Measurements from ENCODE around the gene CKS1B. TPM values are rescaled to one million over a fixed set of nuclear protein-coding genes. Genes with fewer than 3 reads are reported as not detected.

Gene CKS1B
- polyA plus RNA-seq, 3 donors from 2014 or later, result 59.5 to 82.7 (median 67.5) TPM

- Mint-ChIP-seq H3K36me3 (peaks cover 0 to 4% (median 0%) of the 10 kb centered on the region in 3 donors), H3K9me3 (no peaks in the 10 kb centered on the region), H3K27me3 (ENCODE audit: low read depth in 3 of 3) (peaks cover 0 to 2% (median 0%) of the 10 kb centered on the region in 3 donors), H3K4me1 (peaks cover 34 to 40% of the 10 kb centered on the region in 2 donors), H3K4me3 (peak overlapping the region in 4 of 5 donors; percentile 25 to 59 (median 42)), H3K27ac (no peak overlapping the region)
- peak; percentile 84 to 86 (median 85) for DNase-seq
Observed at GRCh38 chr1:155017041-155017945, 42.8 kb downstream of the CKS1B start.

DNA sequence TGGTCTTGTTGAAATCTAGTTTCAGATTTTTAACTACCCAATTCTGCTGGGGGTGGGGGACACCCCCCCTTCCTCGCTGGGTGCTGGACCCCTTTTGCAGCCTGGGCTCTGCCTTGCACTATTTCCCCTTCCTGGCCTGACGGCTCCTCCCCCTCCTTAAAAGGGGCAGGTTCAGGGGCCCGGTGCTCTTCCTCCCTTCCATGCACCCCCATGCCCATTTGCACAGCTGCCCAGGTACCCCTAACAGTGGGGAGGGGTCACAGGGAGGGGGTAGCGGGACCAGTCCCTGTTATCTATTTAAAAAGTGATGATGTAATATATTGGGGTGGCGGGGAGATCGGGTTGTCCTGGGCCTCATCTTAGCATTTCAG lies 43.5 kb downstream of the CKS1B start:
- H3K9me3 Mint-ChIP-seq, result no peaks in the 10 kb centered on the region
- H3K36me3 Mint-ChIP-seq, result peaks cover 0 to 4% (median 0%) of the 10 kb centered on the region in 3 donors
- DNase-seq, result no peak
- peaks cover 28 to 34% of the 10 kb centered on the region in 2 donors for H3K4me1 Mint-ChIP-seq
- peak overlapping the region in 4 of 5 donors; percentile 25 to 59 (median 42) for H3K4me3 Mint-ChIP-seq
- H3K27ac Mint-ChIP-seq, result no peak overlapping the region
- H3K27me3 Mint-ChIP-seq (ENCODE audit: low read depth in 3 of 3), result peaks cover 0 to 2% (median 0%) of the 10 kb centered on the region in 3 donors

GRCh38 chr1:155018617-155019348 lies 44.3 kb downstream of the CKS1B start:
- H3K4me1 Mint-ChIP-seq, result peaks cover 19 to 25% of the 10 kb centered on the region in 2 donors
- peak overlapping the region in 1 of 5 donors; percentile 38 for H3K4me3 Mint-ChIP-seq
- DNase-seq, result no peak
- peak overlapping the region in 1 of 6 donors; percentile 44 for H3K27ac Mint-ChIP-seq
- H3K27me3 Mint-ChIP-seq (ENCODE audit: low read depth in 3 of 3), result peaks cover 0 to 4% (median 0%) of the 10 kb centered on the region in 3 donors
- no peaks in the 10 kb centered on the region for H3K9me3 Mint-ChIP-seq
- peaks cover 0 to 4% (median 0%) of the 10 kb centered on the region in 3 donors for H3K36me3 Mint-ChIP-seq

DNA sequence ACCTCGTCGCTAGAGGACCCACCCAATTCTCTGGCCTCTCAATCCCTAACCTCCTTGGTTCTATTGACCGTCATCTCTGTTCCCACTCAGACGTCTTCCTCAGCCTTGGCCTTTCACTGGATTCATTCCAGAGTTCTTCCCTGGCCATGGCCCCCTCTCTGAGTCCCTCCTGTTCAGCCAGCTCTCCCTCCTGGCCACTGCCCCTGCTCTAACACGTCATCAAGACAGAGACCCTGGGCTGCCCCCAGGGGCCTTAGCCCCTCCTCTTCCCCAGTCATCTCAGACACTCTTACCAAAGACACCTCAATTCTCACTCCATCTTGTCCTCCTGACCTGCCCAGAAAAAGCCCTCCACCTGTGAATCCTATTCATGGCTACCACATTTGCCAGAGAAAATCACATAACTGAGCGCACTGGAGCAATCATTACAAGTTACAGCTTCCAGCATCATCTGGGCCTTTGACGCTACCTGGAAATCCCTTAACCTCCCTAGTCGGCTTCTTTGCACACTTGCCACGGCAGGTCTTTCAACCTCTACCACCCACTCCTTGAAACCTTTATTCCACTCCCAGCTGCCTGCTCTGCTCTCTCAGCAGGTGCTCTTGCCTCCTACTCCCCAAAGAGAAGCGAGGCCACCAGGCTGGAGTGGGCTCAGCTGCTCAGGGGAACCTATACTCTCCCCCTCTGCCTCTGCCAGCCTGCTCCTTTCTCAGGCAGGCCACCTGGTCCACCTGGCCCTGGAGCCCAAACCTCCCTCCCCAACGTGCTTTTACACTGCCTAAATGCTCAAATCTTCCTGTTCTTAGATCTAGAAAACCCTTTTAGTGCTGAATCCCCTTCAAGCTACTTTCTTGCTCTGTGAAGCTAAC lies 45.1 kb downstream of the CKS1B start:
- H3K27me3 Mint-ChIP-seq (ENCODE audit: low read depth in 3 of 3), result peaks cover 0 to 4% (median 0%) of the 10 kb centered on the region in 3 donors
- H3K4me3 Mint-ChIP-seq, result no peak overlapping the region
- DNase-seq, result no peak
- no peaks in the 10 kb centered on the region for H3K9me3 Mint-ChIP-seq
- H3K27ac Mint-ChIP-seq, result peak overlapping the region in 4 of 6 donors; percentile 1 to 62 (median 40)
- peaks cover 13 to 20% of the 10 kb centered on the region in 2 donors for H3K4me1 Mint-ChIP-seq
- peaks cover 0 to 4% (median 0%) of the 10 kb centered on the region in 3 donors for H3K36me3 Mint-ChIP-seq

GRCh38 chr1:155022136-155022926 lies 47.9 kb downstream of the CKS1B start:
- Mint-ChIP-seq H3K4me1 (peaks cover 6 to 10% of the 10 kb centered on the region in 2 donors), H3K27ac (no peak overlapping the region), H3K9me3 (no peaks in the 10 kb centered on the region), H3K27me3 (ENCODE audit: low read depth in 3 of 3) (peaks cover 0 to 4% (median 2%) of the 10 kb centered on the region in 3 donors), H3K36me3 (no peaks in the 10 kb centered on the region), H3K4me3 (no peak overlapping the region)
- DNase-seq, result no peak

DNA sequence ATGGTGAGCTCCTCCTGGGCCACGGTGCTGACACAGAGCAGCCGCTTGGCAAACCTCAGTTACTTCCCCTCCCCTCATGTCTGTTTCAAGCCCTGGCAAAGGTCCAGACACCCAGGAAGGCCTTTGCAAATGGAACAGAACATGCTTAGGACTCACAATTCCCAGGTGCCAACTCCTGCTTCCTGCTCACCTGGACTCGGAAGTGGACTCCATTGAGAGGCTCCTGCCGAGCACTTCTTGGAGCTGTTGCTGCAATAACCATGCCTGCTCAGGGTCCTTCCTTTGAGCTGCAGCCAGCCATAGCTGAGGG lies 48.4 kb downstream of the CKS1B start:
- Mint-ChIP-seq H3K9me3 (no peaks in the 10 kb centered on the region), H3K36me3 (no peaks in the 10 kb centered on the region), H3K27ac (no peak overlapping the region), H3K4me1 (peaks cover 2 to 6% of the 10 kb centered on the region in 2 donors), H3K27me3 (ENCODE audit: low read depth in 3 of 3) (peaks cover 0 to 4% (median 2%) of the 10 kb centered on the region in 3 donors), H3K4me3 (no peak overlapping the region)
- DNase-seq, result no peak

DNA sequence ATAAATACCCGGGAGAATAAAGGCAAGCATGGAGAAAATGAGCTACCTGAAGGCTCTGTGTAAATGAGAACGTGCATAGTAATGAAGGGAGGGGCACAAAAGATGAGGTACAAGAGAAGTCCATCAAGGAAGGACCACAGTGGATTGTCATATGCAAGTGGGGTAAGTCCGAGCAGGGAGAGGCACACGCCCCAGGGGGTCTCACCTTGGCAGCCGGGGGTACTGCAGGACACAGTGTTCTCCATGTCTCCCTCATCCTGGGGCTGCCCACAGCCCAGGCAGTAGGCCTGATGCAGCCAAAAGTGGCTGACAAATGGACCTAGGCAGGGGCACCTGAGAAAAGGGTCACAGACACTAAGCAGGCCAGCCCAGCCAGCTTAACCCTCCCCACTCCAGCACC lies 49.1 kb downstream of the CKS1B start:
- no peak overlapping the region for H3K27ac Mint-ChIP-seq
- peaks cover 0 to 4% (median 2%) of the 10 kb centered on the region in 3 donors for H3K27me3 Mint-ChIP-seq (ENCODE audit: low read depth in 3 of 3)
- H3K36me3 Mint-ChIP-seq, result no peaks in the 10 kb centered on the region
- H3K4me1 Mint-ChIP-seq, result peaks cover 0 to 4% of the 10 kb centered on the region in 2 donors
- H3K4me3 Mint-ChIP-seq, result no peak overlapping the region
- DNase-seq, result no peak
- no peaks in the 10 kb centered on the region for H3K9me3 Mint-ChIP-seq

DNA sequence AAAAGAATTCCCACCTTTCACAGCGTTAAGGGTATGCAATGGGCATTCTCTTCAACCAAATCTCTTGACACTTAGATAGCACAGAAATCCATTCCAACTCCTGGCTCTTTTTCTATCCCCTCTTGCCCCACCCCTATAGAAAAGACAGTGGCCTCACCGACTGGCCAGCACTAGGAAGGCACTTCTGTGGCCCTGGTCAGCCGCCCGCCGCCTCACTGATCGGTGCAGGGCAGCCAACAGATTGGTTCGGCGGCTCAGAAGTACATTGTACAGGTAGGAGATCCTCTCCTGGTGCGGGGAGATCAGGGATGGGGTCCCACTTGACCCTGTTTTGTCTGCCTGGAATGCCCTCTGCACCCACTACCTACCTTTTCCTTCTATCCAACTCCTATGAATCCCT lies 49.8 kb downstream of the CKS1B start:
- H3K27ac Mint-ChIP-seq, result no peak overlapping the region
- no peaks in the 10 kb centered on the region for H3K36me3 Mint-ChIP-seq
- H3K4me1 Mint-ChIP-seq, result peaks cover 0 to 3% of the 10 kb centered on the region in 2 donors
- peaks cover 0 to 6% (median 3%) of the 10 kb centered on the region in 3 donors for H3K27me3 Mint-ChIP-seq (ENCODE audit: low read depth in 3 of 3)
- DNase-seq, result no peak
- H3K9me3 Mint-ChIP-seq, result no peaks in the 10 kb centered on the region
- H3K4me3 Mint-ChIP-seq, result no peak overlapping the region

DNA sequence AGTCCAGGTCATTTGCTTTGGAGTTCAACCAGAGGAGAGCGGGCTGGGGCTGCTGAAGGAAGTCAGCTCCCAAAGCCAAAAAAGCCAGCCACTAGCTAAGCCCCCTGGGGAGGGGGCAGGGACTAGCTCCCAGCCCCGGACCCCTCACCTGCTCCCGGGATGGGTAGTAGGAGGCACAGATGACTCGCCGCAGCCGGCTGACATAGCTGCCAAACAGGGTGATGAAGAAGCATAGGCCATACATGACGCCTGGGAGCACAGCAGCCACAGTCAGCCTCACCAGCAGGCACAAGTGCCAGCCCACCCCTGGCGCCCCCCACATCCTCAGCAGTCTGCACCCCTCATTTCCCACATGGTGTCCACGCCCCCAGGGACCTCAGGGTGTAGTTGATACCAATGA lies 51.7 kb downstream of the CKS1B start:
- H3K27me3 Mint-ChIP-seq (ENCODE audit: low read depth in 3 of 3), result peaks cover 0 to 6% (median 3%) of the 10 kb centered on the region in 3 donors
- no peak for DNase-seq
- no peaks in the 10 kb centered on the region for H3K4me1 Mint-ChIP-seq
- no peaks in the 10 kb centered on the region for H3K36me3 Mint-ChIP-seq
- no peak overlapping the region for H3K27ac Mint-ChIP-seq
- H3K4me3 Mint-ChIP-seq, result no peak overlapping the region
- peaks cover 0 to 2% (median 0%) of the 10 kb centered on the region in 6 donors for H3K9me3 Mint-ChIP-seq

DNA sequence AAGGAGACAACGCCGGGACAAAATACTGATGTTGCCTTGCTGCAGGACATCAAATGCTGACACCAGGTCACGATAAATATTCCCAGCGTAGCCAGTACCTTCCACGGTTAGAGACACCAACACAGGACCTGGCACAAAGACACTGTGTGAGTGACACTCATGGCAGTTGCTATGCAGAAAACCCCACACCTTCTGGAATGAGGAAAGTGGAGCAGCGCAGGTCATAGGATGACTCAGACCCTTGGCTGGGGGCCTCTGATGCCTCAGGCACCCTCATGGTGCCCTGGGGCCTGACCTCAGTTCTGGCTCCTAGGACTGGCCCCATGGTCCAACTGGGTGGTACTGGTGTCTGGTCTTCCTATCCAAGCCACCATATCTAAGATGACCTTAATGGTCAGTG lies 52.1 kb downstream of the CKS1B start:
- H3K4me3 Mint-ChIP-seq, result no peak overlapping the region
- H3K27ac Mint-ChIP-seq, result no peak overlapping the region
- H3K4me1 Mint-ChIP-seq, result no peaks in the 10 kb centered on the region
- peaks cover 0 to 6% (median 3%) of the 10 kb centered on the region in 3 donors for H3K27me3 Mint-ChIP-seq (ENCODE audit: low read depth in 3 of 3)
- H3K9me3 Mint-ChIP-seq, result peaks cover 0 to 2% (median 0%) of the 10 kb centered on the region in 6 donors
- DNase-seq, result no peak
- no peaks in the 10 kb centered on the region for H3K36me3 Mint-ChIP-seq
